Measurements from ENCODE around the gene ERVFRD-1.
A peak's percentile ranks its signal among the peaks of the same experiment; 100 is the strongest.
"Not testable (repeated sequence)": the region's sequence is repeated elsewhere in the genome, so short reads cannot be mapped to it uniquely, and the experiment has no call there.

The ERVFRD-1 gene

GRCh38 chr6:11089695-11090094 is 21.8 kb downstream of the ERVFRD-1 start:
- no peak for DNase-seq

DNA sequence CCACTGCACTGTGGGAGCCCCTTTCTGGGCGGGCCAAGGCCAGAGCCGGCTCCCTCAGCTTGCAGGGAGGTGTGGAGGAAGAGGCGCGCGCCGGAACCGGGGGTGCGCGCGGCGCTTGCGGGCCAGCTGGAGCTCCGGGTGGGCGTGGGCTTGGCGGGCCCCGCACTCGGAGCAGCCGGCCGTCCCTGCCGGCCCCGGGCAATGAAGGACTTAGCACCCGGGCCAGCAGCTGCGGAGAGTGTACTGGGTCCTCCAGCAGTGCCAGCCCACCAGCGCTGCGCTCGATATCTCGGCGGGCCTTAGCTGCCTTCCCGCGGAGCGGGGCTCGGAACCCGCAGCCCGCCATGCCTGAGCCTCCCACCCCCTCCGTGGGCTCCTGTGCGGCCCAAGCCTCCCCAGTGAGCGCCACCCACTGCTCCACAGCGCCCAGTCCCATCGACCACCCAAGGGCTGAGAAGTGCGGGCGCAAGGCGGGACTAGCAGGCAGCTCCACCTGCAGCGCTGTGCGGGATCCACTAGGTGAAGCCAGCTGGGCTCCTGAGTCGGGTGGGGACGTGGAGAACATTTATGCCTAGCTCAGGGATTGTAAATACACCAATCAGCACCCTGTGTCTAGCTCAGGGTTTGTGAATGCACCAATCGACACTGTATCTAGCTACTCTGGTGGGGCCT is 24.2 kb downstream of the ERVFRD-1 start:
- DNase-seq, result not testable (repeated sequence)

DNA sequence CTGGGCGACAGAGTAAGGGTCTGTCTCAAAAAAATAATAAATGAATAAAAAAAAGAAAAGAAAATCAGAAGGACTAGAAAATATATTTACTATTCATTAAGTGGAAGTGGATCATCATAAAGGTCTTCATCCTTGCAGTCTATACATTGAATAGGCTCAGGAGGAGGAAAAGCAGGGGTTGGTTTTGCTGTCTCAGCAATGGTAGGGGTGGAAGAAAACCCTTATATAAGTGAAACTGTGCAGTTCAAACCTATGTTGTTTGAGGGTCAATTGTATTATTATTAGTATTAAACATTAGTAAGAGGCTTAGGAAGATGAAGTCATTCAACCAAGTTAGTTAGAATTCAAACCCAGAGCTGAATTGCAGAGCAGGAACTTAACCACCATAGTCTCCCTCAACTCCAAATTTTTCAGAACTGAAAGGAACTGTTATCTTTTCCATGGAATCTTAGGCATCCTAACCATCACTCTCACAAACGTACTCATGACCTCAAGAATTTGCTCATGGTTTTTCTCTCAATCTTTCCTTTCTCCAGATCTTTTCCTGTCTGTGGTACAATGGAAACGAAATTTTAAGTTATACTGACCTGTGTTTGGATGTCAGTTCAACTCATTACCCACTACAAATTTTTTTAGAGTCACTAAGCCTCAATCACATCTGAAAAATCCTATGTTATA is 25.6 kb downstream of the ERVFRD-1 start:
- peak; percentile 78 for DNase-seq

- DNase-seq, result no peak
These were observed 27.6 kb downstream of the ERVFRD-1 start for GRCh38 chr6:11083956-11084355.

- peak; percentile 42 for DNase-seq
These were observed 28.0 kb downstream of the ERVFRD-1 start for GRCh38 chr6:11083491-11083890.

DNA sequence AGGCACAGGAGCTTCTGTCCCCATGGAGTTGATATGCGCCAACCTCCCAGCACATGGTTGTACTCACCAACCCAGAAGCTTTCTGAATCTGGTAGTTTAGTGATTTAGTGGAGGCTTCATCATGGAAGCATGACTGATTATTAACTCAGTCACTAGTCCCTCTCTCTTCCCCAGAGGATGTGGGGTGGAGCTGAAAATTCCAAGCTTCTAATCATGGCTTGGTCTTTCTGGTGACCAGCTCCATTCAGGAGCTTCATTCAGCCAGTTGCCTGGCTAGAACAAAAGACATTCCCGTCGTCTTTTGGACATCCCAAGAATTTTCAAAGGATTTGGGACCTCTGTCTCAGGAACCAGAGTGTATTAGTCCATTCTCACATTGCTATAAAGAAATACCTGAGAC is 31.2 kb downstream of the ERVFRD-1 start:
- DNase-seq, result no peak

- no peak for DNase-seq
These were observed 33.3 kb downstream of the ERVFRD-1 start for GRCh38 chr6:11078266-11078665.

DNA sequence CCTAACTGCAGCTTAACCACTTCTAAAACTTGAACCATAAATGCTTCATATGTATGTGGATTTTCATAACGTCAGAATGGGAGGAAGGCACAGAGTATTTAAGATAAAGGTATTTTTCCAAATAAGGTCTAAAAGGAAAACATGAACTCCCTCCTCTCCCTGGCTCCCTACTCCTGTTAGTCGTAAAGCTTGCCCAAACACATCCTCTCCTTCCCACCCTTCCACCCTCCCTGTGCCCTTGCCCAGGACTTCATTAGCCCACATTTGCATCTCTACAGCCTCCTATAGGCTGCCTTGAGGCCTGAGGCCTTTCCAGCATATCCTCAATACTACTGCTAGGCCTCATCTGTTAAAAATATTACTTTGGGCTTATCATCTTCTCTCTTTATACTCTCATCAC is 35.0 kb downstream of the ERVFRD-1 start:
- DNase-seq, result no peak

GRCh38 chr6:11072101-11072500 is 39.4 kb downstream of the ERVFRD-1 start:
- no peak for DNase-seq

DNA sequence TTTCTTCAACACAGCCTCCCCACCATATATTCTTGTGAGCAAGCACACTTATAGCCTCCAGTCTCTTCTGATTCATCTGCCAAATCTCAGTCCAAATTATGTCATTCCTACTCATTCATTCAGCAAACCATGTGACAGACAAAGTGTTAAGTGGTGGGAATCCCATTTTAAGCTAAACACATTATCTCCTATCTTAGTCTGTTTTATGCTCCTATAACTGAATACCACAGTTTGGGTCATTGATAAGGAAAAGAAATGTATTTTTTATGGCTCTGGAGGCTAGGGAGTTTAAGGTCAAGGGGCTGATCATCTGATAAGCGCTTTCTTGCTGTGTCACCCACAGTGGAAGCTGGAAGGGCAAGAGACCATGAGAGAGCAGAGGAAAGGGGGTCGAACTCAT is 41.8 kb downstream of the ERVFRD-1 start:
- DNase-seq, result no peak

GRCh38 chr6:11067348-11067747 is 44.2 kb downstream of the ERVFRD-1 start:
- DNase-seq, result no peak

DNA sequence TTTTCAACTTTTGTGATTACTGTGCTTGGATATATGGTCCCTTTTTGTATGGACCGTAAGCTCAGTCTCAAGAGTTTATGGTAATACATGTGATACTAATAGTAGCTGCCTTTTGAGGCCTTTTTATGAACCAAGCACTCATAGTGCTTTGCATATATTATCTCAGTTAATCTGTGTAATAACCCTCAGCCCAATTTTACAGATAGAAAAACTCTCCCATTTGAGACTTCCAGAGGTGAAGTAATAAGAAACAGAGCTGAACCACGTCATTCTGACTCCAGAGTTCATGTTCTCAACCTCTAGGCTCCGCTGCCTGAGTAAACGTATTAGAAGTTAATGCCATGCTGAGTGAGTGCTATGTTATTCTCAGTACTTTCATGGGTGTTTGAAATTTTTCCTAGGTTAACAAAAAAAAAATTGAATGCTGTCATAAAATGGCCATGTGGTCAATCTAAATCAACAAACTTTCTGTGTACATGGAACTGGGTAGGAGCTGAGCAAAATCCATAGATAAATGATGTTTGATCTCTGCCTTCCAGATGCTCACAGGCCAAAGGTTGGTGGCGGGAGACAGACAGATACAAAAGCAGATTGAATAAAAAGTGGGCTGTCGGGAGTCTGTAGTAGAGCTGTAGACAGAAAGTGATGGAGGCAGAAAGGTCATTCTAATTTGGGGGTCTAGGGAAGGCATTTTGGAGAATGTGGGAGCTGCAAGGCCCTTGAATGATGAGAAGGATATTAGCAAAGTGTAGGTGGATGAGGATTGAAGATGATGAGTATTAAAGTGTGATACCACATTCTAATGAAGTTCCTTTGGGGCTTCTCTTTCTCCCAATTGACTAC is 44.8 kb downstream of the ERVFRD-1 start:
- no peak for DNase-seq

- no peak for DNase-seq
These were observed 45.9 kb downstream of the ERVFRD-1 start for GRCh38 chr6:11065436-11066202.

GRCh38 chr6:11064836-11065235 is 46.7 kb downstream of the ERVFRD-1 start:
- no peak for DNase-seq

- no peak for DNase-seq
These were observed 48.8 kb downstream of the ERVFRD-1 start for GRCh38 chr6:11062715-11063114.

DNA sequence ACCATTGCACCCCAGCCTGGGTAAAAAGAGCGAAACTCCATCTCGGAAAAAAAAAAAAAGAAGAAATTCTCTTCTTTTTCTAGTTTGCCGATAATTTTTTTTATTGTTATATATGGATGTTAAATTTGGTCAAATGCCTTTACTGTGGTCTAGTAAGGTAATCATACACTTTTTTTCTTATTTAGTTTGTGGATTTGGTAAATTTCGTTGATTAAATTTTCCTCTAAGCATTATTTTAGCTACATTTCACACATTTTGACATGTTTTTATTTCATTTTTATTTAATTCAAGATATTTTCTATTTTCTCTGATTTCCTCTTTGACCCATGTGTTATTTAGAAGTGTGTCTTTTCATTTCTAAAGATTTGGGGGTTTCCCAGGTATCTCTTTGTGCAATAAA is 49.4 kb downstream of the ERVFRD-1 start:
- DNase-seq, result no peak

DNA sequence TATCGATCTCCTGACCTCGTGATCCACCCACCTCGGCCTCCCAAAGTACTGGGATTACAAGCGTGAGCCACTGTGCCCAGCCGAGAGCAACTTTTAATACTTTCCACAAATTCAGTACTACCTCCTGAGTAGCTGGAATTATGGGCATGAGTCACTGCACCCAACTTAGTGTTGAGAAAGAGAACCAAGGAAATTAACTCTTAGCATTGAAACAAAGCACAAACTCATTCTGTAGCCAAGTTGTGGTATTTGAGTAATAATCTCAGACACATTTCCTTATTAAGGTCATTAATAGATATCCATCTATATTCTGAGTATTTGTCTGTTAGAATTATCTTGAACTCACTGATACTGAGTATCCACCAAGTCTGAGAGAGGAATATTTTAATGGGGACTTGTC is 53.1 kb downstream of the ERVFRD-1 start:
- no peak for DNase-seq

DNA sequence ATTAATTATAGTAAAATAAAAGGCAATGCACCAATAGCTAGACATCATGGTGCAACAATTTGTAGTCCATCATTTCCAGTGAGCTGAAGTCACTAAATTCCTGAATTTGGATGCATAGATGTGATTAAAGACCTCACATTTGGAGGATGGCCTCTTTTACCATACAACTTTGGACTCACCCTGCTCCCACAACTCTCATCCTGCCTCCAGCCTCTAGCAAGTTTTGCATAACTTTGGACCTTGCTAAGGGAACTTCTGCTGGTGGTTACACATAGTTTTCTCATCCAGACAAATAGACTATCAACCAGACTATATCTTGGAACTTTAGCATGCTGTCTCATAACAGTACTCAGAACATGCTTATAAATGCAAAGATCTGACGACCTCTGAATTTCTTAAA is 54.7 kb downstream of the ERVFRD-1 start:
- DNase-seq, result no peak

GRCh38 chr6:11055127-11055627 is 56.3 kb downstream of the ERVFRD-1 start:
- no peak for DNase-seq

- no peak for DNase-seq
These were observed 56.8 kb downstream of the ERVFRD-1 start for GRCh38 chr6:11054722-11055121.

DNA sequence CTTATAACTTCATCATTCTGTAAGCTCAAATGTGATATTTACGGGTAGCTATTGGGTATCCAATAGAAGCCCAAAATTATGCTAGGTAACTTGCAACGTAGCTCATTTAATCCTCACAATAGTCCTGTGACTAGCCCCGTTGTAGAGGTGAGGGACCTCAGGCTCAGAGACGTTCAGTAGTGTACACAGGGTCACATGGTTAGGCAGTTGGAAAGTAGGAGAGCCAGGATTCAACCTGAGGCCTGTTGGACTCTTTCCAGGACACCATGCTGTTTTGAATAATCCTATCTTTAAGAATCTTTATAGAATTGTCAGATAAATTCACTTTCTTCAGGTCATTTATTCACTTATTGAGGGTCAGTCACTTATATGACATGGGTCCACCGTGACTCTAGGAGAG is 58.2 kb downstream of the ERVFRD-1 start:
- DNase-seq, result no peak

All from fibroblast of skin of scalp (primary cell).